ENCODE results near the gene CHD2. TPM values are rescaled to one million over a fixed set of nuclear protein-coding genes. Genes with fewer than 3 reads are reported as not detected.

CHD2 gene
- total RNA-seq, 1 experiment from 2014 or later, result 101 TPM

- no peak for TF ChIP-seq ZNF532 (CRISPR knock-in tag; IDR thresholded peaks at IDR 0.05; ENCODE audit: borderline replicate concordance)
- no peak for TF ChIP-seq PRDM15 (CRISPR knock-in tag; IDR thresholded peaks at IDR 0.05)
- no peak for TF ChIP-seq OVOL2 (CRISPR knock-in tag; IDR thresholded peaks at IDR 0.05; ENCODE audit: borderline replicate concordance)
- TF ChIP-seq CDX4 (CRISPR knock-in tag; IDR thresholded peaks at IDR 0.05; ENCODE audit: borderline replicate concordance), result no peak
These were observed 53.9 kb downstream of the CHD2 start (continued) for GRCh38 chr15:92954002-92954401.

GRCh38 chr15:92954578-92954977 lies 54.5 kb downstream of the CHD2 start:
- H3K36me3 Mint-ChIP-seq, result peaks cover 84% of the 10 kb centered on the region
- H3K27me3 Mint-ChIP-seq (ENCODE audit: low read depth), result no peaks in the 10 kb centered on the region
- H3K27ac Mint-ChIP-seq, result no peak overlapping the region
- H3K4me1 Mint-ChIP-seq, result peaks cover 4% of the 10 kb centered on the region; the same call in 1 of the 2 replicates
- TF ChIP-seq CTCF (IDR thresholded peaks at IDR 0.05) (peak; percentile 29; the same call in 1 of the 2 replicates), CBFB (CRISPR knock-in tag; IDR thresholded peaks at IDR 0.05; ENCODE audit: low read depth) (no peak)
- ATAC-seq, result peak; percentile 39; the same call in 1 of the 2 replicates
- ChIA-PET POLR2A (no interaction called here), CTCF (no interaction called here)
- H3K9me3 Mint-ChIP-seq, result peaks cover 5% of the 10 kb centered on the region
- DNase-seq (ENCODE audit: low spot score), result no peak
- no peak overlapping the region for H3K4me3 Mint-ChIP-seq

- Mint-ChIP-seq H3K4me3 (no peak overlapping the region), H3K27me3 (ENCODE audit: low read depth) (no peaks in the 10 kb centered on the region), H3K27ac (peak overlapping the region; percentile 36; the same call in 1 of the 2 replicates), H3K4me1 (peaks cover 2% of the 10 kb centered on the region; the same call in 1 of the 2 replicates), H3K36me3 (peaks cover 79% of the 10 kb centered on the region), H3K9me3 (no peaks in the 10 kb centered on the region)
- no peak for ATAC-seq
- ChIA-PET POLR2A (no interaction called here), CTCF (no interaction called here)
- DNase-seq (ENCODE audit: low spot score), result no peak
- TF ChIP-seq ZNF396 (CRISPR knock-in tag; IDR thresholded peaks at IDR 0.05; ENCODE audit: borderline replicate concordance) (no peak), GRHL2 (CRISPR knock-in tag; IDR thresholded peaks at IDR 0.05; ENCODE audit: insufficient replicate concordance, severe bottlenecking) (no peak), HMGXB4 (CRISPR knock-in tag; IDR thresholded peaks at IDR 0.05) (no peak), MAX (CRISPR knock-in tag; IDR thresholded peaks at IDR 0.05) (no peak), ZNF532 (CRISPR knock-in tag; IDR thresholded peaks at IDR 0.05; ENCODE audit: borderline replicate concordance) (no peak)
These were observed 55.6 kb downstream of the CHD2 start for GRCh38 chr15:92955706-92956105.

All from WTC11 (cell line).